ENCODE results near the gene ZNF394.

- TF ChIP-seq, protein P1, sequence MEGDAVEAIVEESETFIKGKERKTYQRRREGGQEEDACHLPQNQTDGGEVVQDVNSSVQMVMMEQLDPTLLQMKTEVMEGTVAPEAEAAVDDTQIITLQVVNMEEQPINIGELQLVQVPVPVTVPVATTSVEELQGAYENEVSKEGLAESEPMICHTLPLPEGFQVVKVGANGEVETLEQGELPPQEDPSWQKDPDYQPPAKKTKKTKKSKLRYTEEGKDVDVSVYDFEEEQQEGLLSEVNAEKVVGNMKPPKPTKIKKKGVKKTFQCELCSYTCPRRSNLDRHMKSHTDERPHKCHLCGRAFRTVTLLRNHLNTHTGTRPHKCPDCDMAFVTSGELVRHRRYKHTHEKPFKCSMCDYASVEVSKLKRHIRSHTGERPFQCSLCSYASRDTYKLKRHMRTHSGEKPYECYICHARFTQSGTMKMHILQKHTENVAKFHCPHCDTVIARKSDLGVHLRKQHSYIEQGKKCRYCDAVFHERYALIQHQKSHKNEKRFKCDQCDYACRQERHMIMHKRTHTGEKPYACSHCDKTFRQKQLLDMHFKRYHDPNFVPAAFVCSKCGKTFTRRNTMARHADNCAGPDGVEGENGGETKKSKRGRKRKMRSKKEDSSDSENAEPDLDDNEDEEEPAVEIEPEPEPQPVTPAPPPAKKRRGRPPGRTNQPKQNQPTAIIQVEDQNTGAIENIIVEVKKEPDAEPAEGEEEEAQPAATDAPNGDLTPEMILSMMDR (IDR thresholded peaks at IDR 0.05) = no peak
- no peak for TF ChIP-seq POLR2AphosphoS5 (IDR thresholded peaks at IDR 0.05; ENCODE audit: low read depth, low read length)
These were observed 40.5 kb upstream of the ZNF394 start for GRCh38 chr7:99540542-99540941.

Measured in Panc1 (cell line).